Neural cell (in vitro differentiated cells): ENCODE data around the gene BBS1. TPM values are rescaled to one million over a fixed set of nuclear protein-coding genes. Genes with fewer than 3 reads are reported as not detected.
A peak's percentile ranks its signal among the peaks of the same experiment; 100 is the strongest.

Experiments
- H2AFZ ChIP-seq: fragments of 200-600, 300-800 bp; sonication (generic), shearing (Covaris generic); 2 replicates; pipeline ENCODE4 v1.6.0; 2014; ENCODE audit warnings: low read depth, mild to moderate bottlenecking, antibody characterized with exemption, low read length, moderate library complexity
- H3F3A ChIP-seq: fragments of 200-600 bp; shearing (Covaris generic); 2 replicates; pipeline ENCODE4 v1.6.1; 2016; ENCODE audit warnings: mild to moderate bottlenecking, moderate library complexity, mixed read lengths, antibody characterized with exemption, low read length; ENCODE audit not compliant: insufficient read depth, poor library complexity, severe bottlenecking
- H3K27ac ChIP-seq: fragments of 200-600, 300-800 bp; sonication (generic), shearing (Covaris generic); 2 replicates; pipeline ENCODE4 v1.5.1; 2014; ENCODE audit warnings: mild to moderate bottlenecking, low read length, moderate library complexity
- H3K27me3 ChIP-seq: fragments of 300-800, 200-600 bp; sonication (generic), shearing (Covaris generic); 2 replicates; pipeline ENCODE4 v1.6.0; 2014; ENCODE audit warnings: mild to moderate bottlenecking, low read depth, low read length, moderate library complexity; ENCODE audit not compliant: insufficient read depth
- H3K36me3 ChIP-seq: fragments of 300-800, 200-600 bp; sonication (generic), shearing (Covaris generic); 2 replicates; pipeline ENCODE4 v1.5.1; 2014; ENCODE audit warnings: mild to moderate bottlenecking, antibody characterized with exemption, low read length, moderate library complexity; ENCODE audit not compliant: insufficient read depth
- H3K4me2 ChIP-seq: fragments of 300-800, 200-600 bp; sonication (generic), shearing (Covaris generic); 2 replicates; pipeline ENCODE4 v1.6.0; 2014; ENCODE audit warnings: mild to moderate bottlenecking, low read length
- H3K4me3 ChIP-seq: fragments of 300-800, 200-600 bp; sonication (generic), shearing (Covaris generic); 2 replicates; pipeline ENCODE4 v1.5.1; 2014; ENCODE audit warnings: mild to moderate bottlenecking, low read length, moderate library complexity
- H3K79me2 ChIP-seq: fragments of 200-600 bp; shearing (Covaris generic); replicated peaks from 2 replicates; pipeline ENCODE4 v1.6.0; 2014; ENCODE audit warnings: mild to moderate bottlenecking, low read length, moderate library complexity; ENCODE audit not compliant: insufficient read depth
- H3K9ac ChIP-seq: fragments of 300-800, 200-600 bp; sonication (generic), shearing (Covaris generic); 2 replicates; pipeline ENCODE4 v1.6.1; 2016; ENCODE audit warnings: mild to moderate bottlenecking, low read length, mixed read lengths
- H3K9me2 ChIP-seq: fragments of 200-600 bp; shearing (Covaris generic); 2 replicates; pipeline ENCODE4 v1.6.1; 2016; ENCODE audit warnings: mild to moderate bottlenecking, low read length, mixed read lengths; ENCODE audit not compliant: insufficient read depth
- H3K9me3 ChIP-seq: fragments of 200-600, 300-800 bp; sonication (generic), shearing (Covaris generic); 2 replicates; pipeline ENCODE4 v1.6.1; 2016; ENCODE audit warnings: mild to moderate bottlenecking, mixed run types, low read length, moderate library complexity, mixed read lengths
- H4K20me1 ChIP-seq: fragments of 200-600 bp; shearing (Covaris generic); 2 replicates; pipeline ENCODE4 v1.6.1; 2016; ENCODE audit warnings: mild to moderate bottlenecking, mixed run types; ENCODE audit not compliant: insufficient read depth
- CTCF ChIP-seq: fragments of 450-650 bp; IDR thresholded peaks from 2 replicates; pipeline ENCODE4 v1.5.1; 2014; ENCODE audit warnings: antibody characterized with exemption, mild to moderate bottlenecking, moderate library complexity; ENCODE audit not compliant: poor library complexity, severe bottlenecking
- EP300 ChIP-seq: fragments of 450-650 bp; conservative IDR thresholded peaks from 2 replicates; pipeline ENCODE4 v1.6.1; 2014; ENCODE audit warnings: antibody characterized with exemption, mild to moderate bottlenecking, moderate library complexity; ENCODE audit not compliant: poor library complexity, severe bottlenecking
- EZH2 ChIP-seq: fragments of 200-600, 300-800 bp; shearing (Covaris generic), sonication (generic); IDR thresholded peaks from 2 replicates; pipeline ENCODE4 v1.6.1; 2014; ENCODE audit warnings: antibody characterized with exemption, low read length, borderline replicate concordance, mild to moderate bottlenecking; ENCODE audit not compliant: insufficient read depth, poor library complexity, severe bottlenecking
- MXI1 ChIP-seq: fragments of 450-650 bp; conservative IDR thresholded peaks from 2 replicates; pipeline ENCODE4 v1.6.1; 2014; ENCODE audit warnings: antibody characterized with exemption, mild to moderate bottlenecking; ENCODE audit not compliant: poor library complexity, severe bottlenecking
- POLR2AphosphoS5 ChIP-seq: IDR thresholded peaks from 2 replicates; pipeline ENCODE4 v1.6.1; 2012
- RAD21 ChIP-seq: fragments of 450-650 bp; conservative IDR thresholded peaks from 2 replicates; pipeline ENCODE4 v1.6.1; 2014; ENCODE audit warnings: antibody characterized with exemption, mild to moderate bottlenecking, moderate library complexity
- REST ChIP-seq: IDR thresholded peaks from 2 replicates; pipeline ENCODE4 v1.6.1; 2012; ENCODE audit warnings: borderline replicate concordance
- SMC3 ChIP-seq: fragments of 450-650 bp; conservative IDR thresholded peaks from 2 replicates; pipeline ENCODE4 v1.6.1; 2014; ENCODE audit warnings: antibody characterized with exemption, mild to moderate bottlenecking, moderate library complexity; ENCODE audit not compliant: poor library complexity
- TAF1 ChIP-seq: IDR thresholded peaks from 2 replicates; pipeline ENCODE4 v1.6.1; 2012; ENCODE audit warnings: low read depth
- polyA plus RNA-seq: library from polyadenylated mRNA; depleted of rRNA; stranded (reverse); fragments of >200 nt; gene quantifications from 2 replicates; pipeline ENCODE4 v1.2.3, GENCODE V29; 2014

Gene BBS1
- polyA plus RNA-seq, 1 donor from 2014 or later, result 69.5 TPM

GRCh38 chr11:66468691-66469090 lies 41.7 kb upstream of the BBS1 start:
- no peaks in the 10 kb centered on the region for H4K20me1 ChIP-seq
- peak overlapping the region; percentile 96 for H3K4me3 ChIP-seq
- H3K4me2 ChIP-seq, result peak overlapping the region; percentile 99
- no peaks in the 10 kb centered on the region for H3K27me3 ChIP-seq
- no peaks in the 10 kb centered on the region for H3F3A ChIP-seq
- H3K9ac ChIP-seq, result peak overlapping the region; percentile 91
- no peak overlapping the region for H2AFZ ChIP-seq
- no peak overlapping the region for H3K27ac ChIP-seq
- no peaks in the 10 kb centered on the region for H3K9me3 ChIP-seq
- TF ChIP-seq EZH2 (no peak), RAD21 (no peak)
- no peaks in the 10 kb centered on the region for H3K9me2 ChIP-seq
- no peaks in the 10 kb centered on the region for H3K79me2 ChIP-seq
- H3K36me3 ChIP-seq, result no peaks in the 10 kb centered on the region

GRCh38 chr11:66469441-66469840 lies 41.0 kb upstream of the BBS1 start:
- Histone ChIP-seq H3K9me3 (no peaks in the 10 kb centered on the region), H3K27me3 (no peaks in the 10 kb centered on the region), H3K4me3 (no peak overlapping the region), H2AFZ (no peak overlapping the region), H4K20me1 (no peaks in the 10 kb centered on the region), H3K27ac (no peak overlapping the region), H3K36me3 (no peaks in the 10 kb centered on the region), H3K9me2 (no peaks in the 10 kb centered on the region), H3K9ac (no peak overlapping the region), H3F3A (no peaks in the 10 kb centered on the region), H3K4me2 (no peak overlapping the region), H3K79me2 (no peaks in the 10 kb centered on the region)
- TF ChIP-seq SMC3, result no peak
- no peak for TF ChIP-seq EP300
- no peak for TF ChIP-seq CTCF
- no peak for TF ChIP-seq RAD21
- TF ChIP-seq EZH2, result no peak
- no peak for TF ChIP-seq TAF1
- no peak for TF ChIP-seq REST
- TF ChIP-seq MXI1, result no peak

- H3K79me2 ChIP-seq, result no peaks in the 10 kb centered on the region
- no peaks in the 10 kb centered on the region for H4K20me1 ChIP-seq
- H3K36me3 ChIP-seq, result no peaks in the 10 kb centered on the region
- no peak overlapping the region for H3K27ac ChIP-seq
- TF ChIP-seq EP300 (no peak), RAD21 (no peak), TAF1 (no peak), CTCF (no peak), EZH2 (no peak), POLR2AphosphoS5 (no peak), REST (no peak), MXI1 (no peak)
- no peak overlapping the region for H3K9ac ChIP-seq
- H3K27me3 ChIP-seq, result no peaks in the 10 kb centered on the region
- H2AFZ ChIP-seq, result no peak overlapping the region
- no peaks in the 10 kb centered on the region for H3F3A ChIP-seq
- H3K4me2 ChIP-seq, result no peak overlapping the region
- H3K9me3 ChIP-seq, result no peaks in the 10 kb centered on the region
- H3K9me2 ChIP-seq, result no peaks in the 10 kb centered on the region
- H3K4me3 ChIP-seq, result no peak overlapping the region
Observed at GRCh38 chr11:66470015-66470414, 40.4 kb upstream of the BBS1 start.
